Right kidney (tissue), 1 donor: Measurements from ENCODE around the gene MAD1L1.
A peak's percentile ranks its signal among the peaks of the same experiment; 100 is the strongest.

Experiments used
- DNase-seq: peaks from one replicate; pipeline ENCODE4 v3.0.0-alpha.2; 2016

Gene MAD1L1

GRCh38 chr7:2084331-2084730 is 148.4 kb downstream of the MAD1L1 start:
- no peak for DNase-seq

- DNase-seq: no peak
Measured at GRCh38 chr7:2083362-2083761, 149.4 kb downstream of the MAD1L1 start.

GRCh38 chr7:2082139-2082998 is 150.4 kb downstream of the MAD1L1 start:
- DNase-seq: peak; percentile 79

GRCh38 chr7:2081526-2082135 is 151.1 kb downstream of the MAD1L1 start:
- no peak for DNase-seq

- no peak for DNase-seq
Measured at GRCh38 chr7:2080477-2080876, 152.3 kb downstream of the MAD1L1 start.

- DNase-seq: no peak
Measured at GRCh38 chr7:2080060-2080387, 152.7 kb downstream of the MAD1L1 start.

GRCh38 chr7:2079332-2080059 is 153.2 kb downstream of the MAD1L1 start:
- no peak for DNase-seq

- DNase-seq: no peak
Measured at GRCh38 chr7:2078899-2079298, 153.8 kb downstream of the MAD1L1 start.

GRCh38 chr7:2076649-2077064 is 156.1 kb downstream of the MAD1L1 start:
- DNase-seq: no peak

GRCh38 chr7:2075811-2076210 is 156.9 kb downstream of the MAD1L1 start:
- DNase-seq: no peak

- no peak for DNase-seq
Measured at GRCh38 chr7:2074691-2075090, 158.1 kb downstream of the MAD1L1 start.

- DNase-seq: no peak
Measured at GRCh38 chr7:2072798-2073197, 159.9 kb downstream of the MAD1L1 start.

- DNase-seq: no peak
Measured at GRCh38 chr7:2072042-2072441, 160.7 kb downstream of the MAD1L1 start.

GRCh38 chr7:2071133-2071832 is 161.5 kb downstream of the MAD1L1 start:
- no peak for DNase-seq

GRCh38 chr7:2070151-2070763 is 162.5 kb downstream of the MAD1L1 start:
- DNase-seq: no peak

- no peak for DNase-seq
Measured at GRCh38 chr7:2069472-2069860, 163.3 kb downstream of the MAD1L1 start.

GRCh38 chr7:2068693-2069471 is 163.9 kb downstream of the MAD1L1 start:
- no peak for DNase-seq

GRCh38 chr7:2066251-2066919 is 166.4 kb downstream of the MAD1L1 start:
- no peak for DNase-seq

- DNase-seq: no peak
Measured at GRCh38 chr7:2065528-2065927, 167.2 kb downstream of the MAD1L1 start.

- no peak for DNase-seq
Measured at GRCh38 chr7:2063563-2064260, 169.0 kb downstream of the MAD1L1 start.
